Mesendoderm (in vitro differentiated cells): ENCODE measurements around the gene NPFFR1.
"Not testable (repeated sequence)": the region's sequence is repeated elsewhere in the genome, so short reads cannot be mapped to it uniquely, and the experiment has no call there.

ENCODE experiments used
- DNase-seq: peaks from one replicate; pipeline ENCODE4 v3.0.0; 2013
- H2AK5ac ChIP-seq: 2 replicates; pipeline ENCODE4 v1.6.1; 2013; ENCODE audit warnings: low read length, inconsistent platforms
- H2BK120ac ChIP-seq: 2 replicates; pipeline ENCODE4 v1.6.1; 2013; ENCODE audit warnings: low read depth, mild to moderate bottlenecking, low read length, moderate library complexity, mixed read lengths
- H2BK15ac ChIP-seq: replicated peaks from 2 replicates; pipeline ENCODE4 v1.6.1; 2013; ENCODE audit warnings: low read depth, mild to moderate bottlenecking, moderate library complexity
- H2BK5ac ChIP-seq: 2 replicates; pipeline ENCODE4 v1.6.1; 2013; ENCODE audit warnings: low read length, inconsistent platforms
- H3K18ac ChIP-seq: 2 replicates; pipeline ENCODE4 v1.6.1; 2013; ENCODE audit warnings: mild to moderate bottlenecking, low read length, mixed read lengths
- H3K23ac ChIP-seq: one replicate; pipeline ENCODE4 v1.6.1; 2013; ENCODE audit warnings: low read length
- H3K27ac ChIP-seq: 2 replicates; pipeline ENCODE4 v1.5.1; 2013; ENCODE audit warnings: low read depth, mild to moderate bottlenecking, inconsistent platforms, low read length, moderate library complexity
- H3K27me3 ChIP-seq: 2 replicates; pipeline ENCODE4 v1.6.1; 2013; ENCODE audit warnings: low read length, control low read depth, mild to moderate bottlenecking, inconsistent platforms; ENCODE audit not compliant: insufficient read depth, poor library complexity
- H3K36me3 ChIP-seq: 2 replicates; pipeline ENCODE4 v1.6.1; 2013; ENCODE audit warnings: low read length, inconsistent platforms; ENCODE audit not compliant: control insufficient read depth, insufficient read depth
- H3K4ac ChIP-seq: one replicate; pipeline ENCODE4 v1.6.1; 2013; ENCODE audit warnings: low read depth, mild to moderate bottlenecking, low read length, moderate library complexity
- H3K4me1 ChIP-seq: 2 replicates; pipeline ENCODE4 v1.6.1; 2013; ENCODE audit warnings: low read depth, low read length, inconsistent platforms; ENCODE audit not compliant: control insufficient read depth
- H3K4me2 ChIP-seq: 2 replicates; pipeline ENCODE4 v1.6.1; 2013; ENCODE audit warnings: low read length
- H3K4me3 ChIP-seq: 2 replicates; pipeline ENCODE4 v1.5.1; 2013; ENCODE audit warnings: mild to moderate bottlenecking, low read length
- H3K56ac ChIP-seq: one replicate; pipeline ENCODE4 v1.6.1; 2013; ENCODE audit warnings: low read length
- H3K79me1 ChIP-seq: 2 replicates; pipeline ENCODE4 v1.6.1; 2013; ENCODE audit warnings: low read length, inconsistent platforms
- H3K79me2 ChIP-seq: 2 replicates; pipeline ENCODE4 v1.6.1; 2013; ENCODE audit warnings: mild to moderate bottlenecking, low read length; ENCODE audit not compliant: control insufficient read depth, insufficient read depth
- H3K9ac ChIP-seq: 2 replicates; pipeline ENCODE4 v1.6.1; 2013; ENCODE audit warnings: low read length, inconsistent platforms
- H4K5ac ChIP-seq: one replicate; pipeline ENCODE4 v1.6.1; 2013; ENCODE audit warnings: low read length
- H4K8ac ChIP-seq: one replicate; pipeline ENCODE4 v1.6.1; 2013; ENCODE audit warnings: low read depth, mild to moderate bottlenecking, control low read depth, low read length, moderate library complexity
- WGBS: extraction: QIAGEN DNeasy Blood & Tissue Kit; methylation state at CpG from one replicate; pipeline ENCODE4 v1.1.7; 2013; ENCODE audit warnings: low lambda C conversion rate, missing lambda C conversion rate; ENCODE audit not compliant: insufficient coverage; ENCODE audit errors: extremely low coverage; 5-methylcytosine and 5-hydroxymethylcytosine counted together

Gene NPFFR1

DNA sequence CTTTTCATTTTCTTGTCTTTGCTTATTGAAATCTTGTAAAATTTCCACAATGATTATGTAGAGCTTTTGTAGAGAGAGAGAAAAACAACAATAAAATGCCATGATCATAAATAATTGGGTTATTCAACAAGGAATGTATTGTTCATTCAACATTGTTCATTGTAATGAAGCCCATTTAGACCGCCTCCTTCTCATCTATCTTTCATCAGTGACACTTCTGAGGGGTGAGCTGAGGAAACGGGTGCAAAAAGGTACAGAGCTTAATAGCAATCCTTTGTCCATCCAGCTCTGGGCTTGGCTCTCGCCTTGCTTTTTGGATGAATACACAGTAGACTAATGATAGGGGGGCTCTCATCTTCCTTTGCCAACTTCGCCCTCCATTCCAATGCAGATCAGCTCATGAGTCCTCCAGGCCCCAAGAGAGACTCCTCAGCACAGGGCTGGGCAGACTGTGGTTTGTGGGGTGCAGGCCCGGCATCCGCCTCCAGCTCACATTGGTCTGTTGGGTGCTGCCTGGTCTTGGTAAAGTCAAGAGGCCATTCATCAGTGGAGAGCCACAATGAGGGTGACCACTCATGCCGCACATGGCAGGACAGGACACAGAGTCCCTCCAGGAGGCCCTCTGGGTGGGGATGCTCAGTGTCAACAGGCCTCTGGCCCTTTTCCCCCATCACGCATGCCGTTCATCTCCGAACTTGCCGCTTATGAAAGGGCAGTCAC lies 32.7 kb downstream of the NPFFR1 start:
- H2BK15ac ChIP-seq, result no peak overlapping the region
- no peak overlapping the region for H4K5ac ChIP-seq
- H4K8ac ChIP-seq, result no peak overlapping the region
- no peaks in the 10 kb centered on the region for H3K4me1 ChIP-seq
- no peak overlapping the region for H3K4ac ChIP-seq
- no peak overlapping the region for H3K56ac ChIP-seq
- no peak overlapping the region for H3K18ac ChIP-seq
- no peaks in the 10 kb centered on the region for H3K79me1 ChIP-seq
- no peak overlapping the region for H3K4me2 ChIP-seq
- H3K36me3 ChIP-seq, result no peaks in the 10 kb centered on the region
- H3K23ac ChIP-seq, result no peak overlapping the region
- H2AK5ac ChIP-seq, result no peak overlapping the region
- DNase-seq, result no peak
- H3K9ac ChIP-seq, result no peak overlapping the region
- H3K79me2 ChIP-seq, result no peaks in the 10 kb centered on the region
- no peak overlapping the region for H3K27ac ChIP-seq
- no peak overlapping the region for H3K4me3 ChIP-seq
- no peaks in the 10 kb centered on the region for H3K27me3 ChIP-seq
- H2BK120ac ChIP-seq, result no peak overlapping the region
- no peak overlapping the region for H2BK5ac ChIP-seq
- WGBS, result no CpG with 5 or more reads among the region's 11 CpGs

GRCh38 chr10:70247360-70247759 lies 36.4 kb downstream of the NPFFR1 start:
- no peak overlapping the region for H3K27ac ChIP-seq
- H3K27me3 ChIP-seq, result peaks cover 4% of the 10 kb centered on the region
- H4K5ac ChIP-seq, result no peak overlapping the region
- no peaks in the 10 kb centered on the region for H3K79me2 ChIP-seq
- no peak overlapping the region for H2AK5ac ChIP-seq
- H3K9ac ChIP-seq, result no peak overlapping the region
- no peak overlapping the region for H3K56ac ChIP-seq
- H3K36me3 ChIP-seq, result no peaks in the 10 kb centered on the region
- H2BK15ac ChIP-seq, result no peak overlapping the region
- no peak overlapping the region for H2BK120ac ChIP-seq
- H3K79me1 ChIP-seq, result no peaks in the 10 kb centered on the region
- no peaks in the 10 kb centered on the region for H3K4me1 ChIP-seq
- H3K4me2 ChIP-seq, result no peak overlapping the region
- H3K4ac ChIP-seq, result no peak overlapping the region
- H2BK5ac ChIP-seq, result no peak overlapping the region
- no peak overlapping the region for H3K4me3 ChIP-seq
- no peak overlapping the region for H3K18ac ChIP-seq
- no CpG with 5 or more reads among the region's 6 CpGs for WGBS
- no peak for DNase-seq
- no peak overlapping the region for H3K23ac ChIP-seq
- H4K8ac ChIP-seq, result no peak overlapping the region

- Histone ChIP-seq H3K9ac (no peak overlapping the region), H3K18ac (no peak overlapping the region), H3K4ac (no peak overlapping the region), H4K8ac (no peak overlapping the region), H2BK15ac (no peak overlapping the region), H3K27me3 (peaks cover 4% of the 10 kb centered on the region), H3K4me1 (no peaks in the 10 kb centered on the region), H3K4me3 (no peak overlapping the region), H2BK5ac (no peak overlapping the region), H3K4me2 (no peak overlapping the region), H3K27ac (no peak overlapping the region), H3K79me2 (no peaks in the 10 kb centered on the region), H3K79me1 (no peaks in the 10 kb centered on the region), H2BK120ac (no peak overlapping the region), H3K36me3 (no peaks in the 10 kb centered on the region), H2AK5ac (no peak overlapping the region), H3K56ac (no peak overlapping the region), H4K5ac (no peak overlapping the region), H3K23ac (no peak overlapping the region)
- no CpG with 5 or more reads among the region's 3 CpGs for WGBS
- no peak for DNase-seq
Observed at GRCh38 chr10:70241081-70241480, 42.7 kb downstream of the NPFFR1 start.

- H2AK5ac ChIP-seq, DNase-seq, H3K79me1 ChIP-seq, H3K56ac ChIP-seq, H3K27ac ChIP-seq, H3K4me1 ChIP-seq, H3K23ac ChIP-seq, H3K18ac ChIP-seq, H2BK5ac ChIP-seq, H3K4me2 ChIP-seq, H3K79me2 ChIP-seq, H2BK15ac ChIP-seq, H4K5ac ChIP-seq, H3K4me3 ChIP-seq, H3K4ac ChIP-seq, H4K8ac ChIP-seq, H3K9ac ChIP-seq, H3K36me3 ChIP-seq, H3K27me3 ChIP-seq, H2BK120ac ChIP-seq: not testable (repeated sequence)
- WGBS, result no CpG with 5 or more reads among the region's 21 CpGs
Observed at GRCh38 chr10:70239986-70240385, 43.8 kb downstream of the NPFFR1 start.

DNA sequence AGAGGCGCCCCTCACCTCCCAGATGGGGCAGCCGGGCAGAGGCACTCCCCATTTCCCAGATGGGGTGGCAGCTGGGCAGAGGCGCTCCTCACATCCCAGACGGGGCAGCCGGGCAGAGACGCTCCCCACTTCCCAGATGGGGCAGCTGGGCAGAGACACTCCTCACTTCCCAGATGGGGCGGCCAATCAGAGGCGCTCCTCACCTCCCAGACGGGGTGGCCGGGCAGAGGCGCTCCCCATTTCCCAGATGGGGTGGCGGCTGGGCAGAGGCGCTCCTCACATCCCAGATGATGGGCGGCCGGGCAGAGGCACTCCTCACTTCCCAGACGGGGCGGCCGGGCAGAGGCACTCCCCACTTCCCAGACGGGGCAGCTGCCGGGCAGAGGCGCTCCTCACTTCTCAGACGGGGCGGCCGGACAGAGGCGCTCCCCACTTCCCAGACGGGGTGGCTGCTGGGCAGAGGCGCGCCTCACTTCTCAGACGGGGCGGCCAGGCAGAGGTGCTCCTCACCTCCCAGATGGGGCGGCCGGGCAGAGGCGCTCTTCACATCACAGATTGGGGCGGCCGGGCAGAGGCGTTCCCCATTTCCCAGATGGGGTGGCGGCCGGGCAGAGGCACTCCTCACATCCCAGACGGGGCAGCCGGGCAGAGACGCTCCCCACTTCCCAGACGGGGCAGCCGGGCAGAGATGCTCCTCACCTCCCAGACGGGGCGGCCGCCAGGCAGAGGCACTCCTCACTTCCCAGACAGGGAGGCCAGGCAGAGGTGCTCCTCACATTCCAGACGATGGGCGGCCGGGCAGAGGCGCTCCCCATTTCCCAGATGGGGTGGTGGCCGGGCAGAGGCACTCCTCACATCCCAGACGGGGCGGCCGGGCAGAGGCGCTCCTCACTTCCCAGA lies 44.5 kb downstream of the NPFFR1 start:
- not testable (repeated sequence) for H3K4me1 ChIP-seq, H3K4me2 ChIP-seq, H4K5ac ChIP-seq, H3K23ac ChIP-seq, H3K27me3 ChIP-seq, H3K79me1 ChIP-seq, H3K4ac ChIP-seq, H2BK120ac ChIP-seq, H3K56ac ChIP-seq, H2BK5ac ChIP-seq, H2AK5ac ChIP-seq, H2BK15ac ChIP-seq, H3K27ac ChIP-seq, H3K36me3 ChIP-seq, DNase-seq, H4K8ac ChIP-seq, H3K18ac ChIP-seq, H3K4me3 ChIP-seq, H3K9ac ChIP-seq, H3K79me2 ChIP-seq
- no CpG with 5 or more reads among the region's 55 CpGs for WGBS
